ENCODE measurements around the gene MDK.
A peak's percentile ranks its signal among the peaks of the same experiment; 100 is the strongest.

The MDK gene

DNA sequence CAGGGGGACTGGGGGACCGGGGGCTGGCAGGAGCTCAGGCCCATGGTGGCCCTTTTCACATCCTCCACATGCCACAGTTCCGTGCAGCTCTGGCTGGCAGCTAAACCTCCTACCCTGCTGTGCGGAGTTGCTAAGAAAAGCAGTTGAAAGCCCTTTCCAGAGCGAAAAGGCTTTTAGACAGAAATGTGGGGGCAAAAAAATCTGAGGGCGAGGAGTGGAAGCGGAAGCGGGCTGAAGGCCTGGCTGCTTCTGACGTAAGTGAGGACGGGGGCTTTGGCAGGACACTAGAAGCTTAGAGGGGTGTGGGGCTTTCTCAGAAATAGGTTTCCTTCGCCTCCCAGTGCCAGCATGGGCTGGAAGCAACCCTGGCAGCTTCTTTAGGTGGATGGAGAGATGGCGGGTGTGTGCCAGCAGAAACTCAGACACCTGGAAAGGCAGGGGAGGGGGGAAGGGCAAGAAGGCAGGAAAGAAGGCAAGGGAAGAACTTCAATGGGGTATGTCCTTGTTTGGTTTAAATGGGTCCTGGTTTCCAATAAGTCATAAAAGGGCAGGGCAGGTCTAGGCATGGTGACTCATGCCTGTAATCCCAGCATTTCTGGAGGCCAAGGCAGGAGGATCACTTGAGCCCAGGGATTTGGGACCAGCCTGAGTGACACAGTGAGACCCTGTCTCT is 45.4 kb upstream of the MDK start:
- no peak for DNase-seq (ENCODE audit: low spot score)
- H3K4me3 ChIP-seq, result no peak overlapping the region
- H3K27ac ChIP-seq, result no peak overlapping the region
- TF ChIP-seq CTCF (IDR thresholded peaks at IDR 0.05), result no peak

DNA sequence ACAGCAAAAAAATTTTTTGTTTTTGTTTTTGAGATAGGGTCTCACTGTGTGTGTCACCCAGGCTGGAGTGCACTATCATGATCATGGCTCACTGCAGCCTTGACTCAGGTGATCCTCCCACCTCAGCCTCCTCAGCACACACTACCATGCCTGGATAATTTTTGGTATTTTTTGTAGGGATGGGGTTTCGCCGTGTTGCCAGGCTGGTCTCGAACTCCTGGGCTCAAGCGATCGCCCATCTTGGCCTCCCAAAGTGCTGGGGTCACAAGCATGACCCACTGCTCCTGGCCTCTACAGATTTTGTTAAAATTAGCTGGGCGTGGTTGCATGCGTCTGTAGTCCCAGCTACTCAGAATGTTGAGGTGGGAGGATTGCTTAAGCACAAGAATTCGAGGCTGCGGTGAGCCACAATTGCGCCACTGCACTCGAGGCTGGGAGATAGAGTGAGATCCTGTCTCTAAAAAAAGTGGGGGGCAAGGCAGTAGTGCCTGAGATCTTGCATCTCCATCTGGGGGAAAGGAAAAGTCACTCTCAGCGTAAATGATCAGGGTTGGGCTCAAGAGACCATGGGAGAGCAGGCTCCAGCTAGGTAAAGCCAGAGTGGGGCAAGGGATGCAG is 44.8 kb upstream of the MDK start:
- DNase-seq (ENCODE audit: low spot score), result no peak
- TF ChIP-seq CTCF (IDR thresholded peaks at IDR 0.05), result no peak
- Histone ChIP-seq H3K4me3 (no peak overlapping the region), H3K27ac (no peak overlapping the region)

DNA sequence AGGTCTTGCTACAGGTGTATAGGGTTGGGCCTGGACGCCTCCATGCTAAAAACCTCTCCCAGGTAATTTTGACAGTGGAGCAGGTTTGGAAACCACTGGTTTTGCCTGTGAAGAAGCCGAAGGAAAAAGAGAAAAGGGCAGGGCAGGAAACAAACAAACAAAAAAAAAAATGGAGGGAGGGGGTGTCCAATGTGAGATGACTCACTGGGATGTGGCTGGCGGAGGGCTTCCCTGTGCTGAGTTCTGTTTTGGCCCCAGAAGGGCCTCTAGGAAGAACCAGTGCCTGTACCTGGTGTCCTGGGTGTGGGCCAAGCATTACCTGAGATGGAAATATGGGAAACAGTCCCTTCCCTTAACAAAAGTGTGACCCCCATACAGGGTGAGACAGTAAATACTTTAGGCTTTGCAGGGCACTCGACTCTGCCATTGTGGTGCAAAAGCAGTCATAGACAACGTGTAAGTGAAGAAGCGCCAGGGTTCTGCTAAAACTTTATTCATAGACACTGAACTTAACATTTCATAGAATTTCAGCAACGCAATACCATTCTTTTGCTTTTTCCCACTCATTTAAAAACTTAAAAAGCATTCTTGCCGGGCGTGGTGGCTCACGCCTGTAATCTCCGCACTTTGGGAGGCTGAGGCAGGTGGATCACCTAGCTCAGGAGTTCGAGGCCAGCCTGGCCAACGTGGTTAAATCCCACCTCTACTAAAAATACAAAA is 43.7 kb upstream of the MDK start:
- H3K27ac ChIP-seq, result no peak overlapping the region
- H3K4me3 ChIP-seq, result no peak overlapping the region
- DNase-seq (ENCODE audit: low spot score), result no peak
- TF ChIP-seq CTCF (IDR thresholded peaks at IDR 0.05), result no peak

- TF ChIP-seq CTCF (IDR thresholded peaks at IDR 0.05), result no peak
- H3K27ac ChIP-seq, result peak overlapping the region in 1 of 2 donors; percentile 60
- H3K4me3 ChIP-seq, result peak overlapping the region; percentile 56
- no peak for DNase-seq (ENCODE audit: low spot score)
Measured at GRCh38 chr11:46338636-46338987, 42.9 kb upstream of the MDK start.

- H3K4me3 ChIP-seq, result peak overlapping the region; percentile 56
- DNase-seq (ENCODE audit: low spot score), result no peak
Measured at GRCh38 chr11:46338988-46339666, 42.3 kb upstream of the MDK start.

GRCh38 chr11:46339816-46340215 is 41.7 kb upstream of the MDK start:
- Histone ChIP-seq H3K4me3 (no peak overlapping the region), H3K27ac (peak overlapping the region in 1 of 2 donors; percentile 54)
- DNase-seq (ENCODE audit: low spot score), result no peak
- TF ChIP-seq CTCF (IDR thresholded peaks at IDR 0.05), result no peak

More at GRCh38 chr11:46338988-46339666, 42.3 kb upstream of the MDK start:
- no peak for TF ChIP-seq CTCF (IDR thresholded peaks at IDR 0.05)
- peak overlapping the region in 1 of 2 donors; percentile 60 for H3K27ac ChIP-seq
